GM23248 (cell line): ENCODE measurements around the gene CLDN7. TPM values are rescaled to one million over a fixed set of nuclear protein-coding genes. Genes with fewer than 3 reads are reported as not detected.

Experiments
- DNase-seq: peaks from one replicate; pipeline ENCODE4 v3.0.0-alpha.2; 2015
- H2AFZ ChIP-seq: fragments of 200-600 bp; sonication (generic); 2 replicates; pipeline ENCODE4 v1.6.1; 2016; ENCODE audit warnings: antibody characterized with exemption
- H3F3A ChIP-seq: fragments of 200-600 bp; sonication (generic); 2 replicates; pipeline ENCODE4 v1.6.1; 2016; ENCODE audit warnings: mild to moderate bottlenecking, antibody characterized with exemption, mixed run types; ENCODE audit not compliant: insufficient read depth
- H3K27ac ChIP-seq: fragments of 200-600 bp; sonication (generic); 2 replicates; pipeline ENCODE4 v1.5.1; 2016; ENCODE audit warnings: mild to moderate bottlenecking
- H3K27me3 ChIP-seq: fragments of 200-600 bp; sonication (generic); replicated peaks from 2 replicates; pipeline ENCODE4 v1.6.1; 2016; ENCODE audit warnings: mild to moderate bottlenecking; ENCODE audit not compliant: insufficient read depth
- H3K36me3 ChIP-seq: fragments of 200-600 bp; sonication (generic); 2 replicates; pipeline ENCODE4 v1.6.1; 2016; ENCODE audit warnings: low read depth, mild to moderate bottlenecking
- H3K4me1 ChIP-seq: fragments of 200-600 bp; sonication (generic); 2 replicates; pipeline ENCODE4 v1.6.1; 2016; ENCODE audit warnings: mild to moderate bottlenecking; ENCODE audit not compliant: insufficient read depth
- H3K4me2 ChIP-seq: fragments of 200-600 bp; sonication (generic); one replicate; pipeline ENCODE4 v1.6.1; 2016; ENCODE audit warnings: mild to moderate bottlenecking; ENCODE audit not compliant: unreplicated experiment
- H3K4me3 ChIP-seq: fragments of 200-600 bp; sonication (generic); 2 replicates; pipeline ENCODE4 v1.5.1; 2016; ENCODE audit warnings: mild to moderate bottlenecking
- H3K79me2 ChIP-seq: fragments of 200-600 bp; sonication (generic); 2 replicates; pipeline ENCODE4 v1.6.1; 2016; ENCODE audit warnings: mild to moderate bottlenecking; ENCODE audit not compliant: insufficient read depth
- H3K9ac ChIP-seq: fragments of 200-600 bp; sonication (generic); 2 replicates; pipeline ENCODE4 v1.6.1; 2016; ENCODE audit warnings: mild to moderate bottlenecking
- H3K9me2 ChIP-seq: fragments of 200-600 bp; sonication (generic); 2 replicates; pipeline ENCODE4 v1.6.1; 2016; ENCODE audit warnings: mixed run types, mild to moderate bottlenecking, moderate library complexity; ENCODE audit not compliant: insufficient read depth
- H3K9me3 ChIP-seq: fragments of 200-600 bp; sonication (generic); one replicate; pipeline ENCODE4 v1.6.1; 2017; ENCODE audit warnings: low read depth
- H4K20me1 ChIP-seq: fragments of 200-600 bp; sonication (generic); 2 replicates; pipeline ENCODE4 v1.6.0; 2016; ENCODE audit not compliant: insufficient read depth
- EZH2 ChIP-seq: fragments of 200-600 bp; sonication (generic); IDR thresholded peaks from 2 replicates; pipeline ENCODE4 v1.6.1; 2018; ENCODE audit warnings: antibody characterized with exemption, mild to moderate bottlenecking; ENCODE audit not compliant: insufficient read depth, poor library complexity, severe bottlenecking
- EZH2phosphoT487 ChIP-seq: fragments of 200-600 bp; sonication (generic); IDR thresholded peaks from 2 replicates; pipeline ENCODE4 v1.6.1; 2018; ENCODE audit warnings: antibody characterized with exemption, moderate library complexity, mild to moderate bottlenecking, low read depth; ENCODE audit not compliant: insufficient read depth
- WGBS, 2 experiments: methylation state at CpG; one replicate each; pipeline ENCODE4 v1.1.6; 2015 to 2017; ENCODE audit warnings: low lambda C conversion rate in 2 of 2, low coverage in 1 of 2; ENCODE audit errors: missing lambda C conversion rate in 2 of 2; 5-methylcytosine and 5-hydroxymethylcytosine counted together
- in situ Hi-C: fragments of 300-500 bp; cut with MboI; formaldehyde crosslinking; loops from 2 replicates; pipeline ENCODE4 v1.15.0; 2020
- polyA plus RNA-seq: library from polyadenylated mRNA; unstranded; fragments of >200 nt; fragmentation: Nextera tagmentation; extraction: Ambion mirVana; gene quantifications from 2 replicates; pipeline ENCODE4 v1.2.1, GENCODE V29; 2016
- total RNA-seq: library from RNA; depleted of rRNA; stranded (reverse); fragments of >200 nt; shearing (Covaris generic); gene quantifications from 2 replicates; pipeline ENCODE4 v1.2.3, GENCODE V29; 2014

CLDN7 gene
- total and polyA plus RNA-seq, 2 experiments from 2014 or later = 2.3 to 4.5 TPM

- H2AFZ ChIP-seq = 0 out of 2 replicates have a peak within 1 kb of the TSS, but pooled peaks have one; percentile 17
- H3K27ac ChIP-seq = peak within 1 kb of the TSS; percentile 99
- H3K4me3 ChIP-seq = peak within 1 kb of the TSS; percentile 99
- peaks cover 17% of the 10 kb centered on the region for H3K36me3 ChIP-seq
- peaks cover 55% of the 10 kb centered on the region for H3F3A ChIP-seq
- H3K9ac ChIP-seq = peak within 1 kb of the TSS; percentile 99
- in situ Hi-C loops = no loop called here
- H3K9me2 ChIP-seq = no peaks in the 10 kb centered on the region
- no peaks in the 10 kb centered on the region for H3K9me3 ChIP-seq
- peaks cover 71% of the 10 kb centered on the region for H3K79me2 ChIP-seq
- TF ChIP-seq EZH2 (no peak), EZH2phosphoT487 (no peak)
- WGBS, 2 experiments = 0 to 2% methylated on average over 40 to 69 of the region's 72 CpGs
- peak within 1 kb of the TSS; percentile 100 for H3K4me2 ChIP-seq
- peak; percentile 100 for DNase-seq
- H3K27me3 ChIP-seq = no peaks in the 10 kb centered on the region
- H4K20me1 ChIP-seq = no peaks in the 10 kb centered on the region
- peaks cover 32% of the 10 kb centered on the region for H3K4me1 ChIP-seq
These were observed 22.9 kb downstream of the CLDN7 start, which contains the start of gene PHF23 for GRCh38 chr17:7239091-7240027. TSS of gene PHF23 (minus strand) at chr17:7239457. CDS start at chr17:7239279, 178 bp downstream.

DNA sequence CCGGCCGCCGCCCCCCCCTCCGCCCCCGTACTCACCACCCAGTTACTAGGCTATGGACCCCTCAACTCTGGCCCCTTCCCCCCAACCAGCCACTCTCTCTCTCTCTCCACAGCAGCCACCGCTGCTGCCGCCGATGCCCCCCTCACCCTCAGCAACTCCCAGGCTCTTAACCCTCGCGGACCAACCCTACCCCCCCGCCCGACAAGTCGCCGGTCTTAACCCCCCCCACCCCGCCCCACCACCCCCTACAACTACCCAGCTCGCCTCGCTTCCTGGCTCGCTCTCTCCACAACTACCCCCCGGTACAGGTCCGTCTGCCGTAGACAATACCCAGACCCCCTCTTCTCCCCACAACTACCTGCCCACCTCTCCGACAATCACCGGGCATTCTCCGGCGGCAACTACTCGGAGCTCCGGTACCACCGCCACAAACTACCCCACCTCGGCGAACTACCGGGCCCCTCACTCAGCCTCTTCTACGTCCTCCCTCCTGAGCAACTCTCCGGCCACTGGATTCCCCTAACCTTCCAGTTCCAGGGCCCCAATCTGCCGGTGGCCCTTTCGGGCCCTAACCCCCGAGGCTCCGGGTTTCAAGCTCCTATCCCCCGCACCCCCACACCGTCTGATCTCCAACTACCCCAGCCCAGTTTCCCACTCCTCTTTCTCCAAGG, 23.7 kb downstream of the CLDN7 start:
- H3K4me2 ChIP-seq = peak overlapping the region; percentile 82
- TF ChIP-seq EZH2 (no peak), EZH2phosphoT487 (no peak)
- H3K4me3 ChIP-seq = peak overlapping the region; percentile 99
- H3K27ac ChIP-seq = peak overlapping the region; percentile 77
- no peaks in the 10 kb centered on the region for H3K27me3 ChIP-seq
- H3K9ac ChIP-seq = peak overlapping the region; percentile 96
- 1% methylated on average over 23 to 39 of the region's 39 CpGs for WGBS, 2 experiments
- peak; percentile 56 for DNase-seq
- H3F3A ChIP-seq = peaks cover 54% of the 10 kb centered on the region
- peaks cover 32% of the 10 kb centered on the region for H3K4me1 ChIP-seq
- 0 out of 2 replicates have a peak overlapping the region, but pooled peaks have one; percentile 17 for H2AFZ ChIP-seq
- no peaks in the 10 kb centered on the region for H3K9me3 ChIP-seq
- peaks cover 14% of the 10 kb centered on the region; the same call in 1 of the 2 replicates for H3K36me3 ChIP-seq
- in situ Hi-C loops = no loop called here
- H4K20me1 ChIP-seq = no peaks in the 10 kb centered on the region
- H3K79me2 ChIP-seq = peaks cover 70% of the 10 kb centered on the region
- no peaks in the 10 kb centered on the region for H3K9me2 ChIP-seq

DNA sequence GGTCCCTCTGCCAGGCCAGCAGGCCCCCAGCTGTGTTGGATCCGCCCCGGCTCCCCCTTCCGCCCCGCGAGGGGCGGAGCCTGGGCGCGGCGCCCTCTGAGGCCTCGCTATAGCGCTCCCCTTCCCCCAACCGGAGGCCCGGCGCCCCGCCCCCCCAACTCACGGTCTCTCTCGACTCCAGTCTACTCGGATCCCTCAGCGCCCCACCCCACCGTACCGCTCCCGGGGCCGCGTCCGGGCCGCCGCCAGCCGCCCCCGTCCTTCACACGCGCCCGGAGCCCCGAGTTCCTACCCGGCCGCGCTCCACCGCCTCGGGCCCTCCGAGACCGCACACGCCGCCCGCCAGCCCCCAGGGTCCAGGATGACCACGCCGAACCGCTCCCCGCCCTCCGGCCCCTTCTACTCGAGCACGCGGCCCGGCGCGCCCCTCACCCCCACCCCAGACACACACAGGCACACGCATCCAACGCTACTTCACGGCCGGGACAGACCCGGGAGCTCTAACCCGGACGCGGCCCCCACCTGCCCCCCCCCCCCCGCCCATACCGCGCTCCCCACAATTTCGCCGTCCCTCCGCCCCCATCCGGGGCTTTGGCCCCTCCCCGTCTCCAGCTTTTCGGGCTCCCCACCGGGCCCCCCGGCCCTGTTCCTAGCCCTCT, 24.4 kb downstream of the CLDN7 start:
- Histone ChIP-seq H4K20me1 (no peaks in the 10 kb centered on the region), H3K36me3 (peaks cover 14% of the 10 kb centered on the region; the same call in 1 of the 2 replicates), H3K4me2 (peak overlapping the region; percentile 44), H3K9me3 (no peaks in the 10 kb centered on the region), H3F3A (peaks cover 52% of the 10 kb centered on the region), H3K9me2 (no peaks in the 10 kb centered on the region), H2AFZ (no peak overlapping the region), H3K4me3 (peak overlapping the region; percentile 99), H3K27ac (peak overlapping the region; percentile 77), H3K4me1 (peaks cover 29% of the 10 kb centered on the region), H3K79me2 (peaks cover 77% of the 10 kb centered on the region), H3K9ac (peak overlapping the region; percentile 96), H3K27me3 (no peaks in the 10 kb centered on the region)
- TF ChIP-seq EZH2 (no peak), EZH2phosphoT487 (no peak)
- WGBS, 2 experiments = 2% methylated on average over 13 to 72 of the region's 73 CpGs
- peak; percentile 77 for DNase-seq
- in situ Hi-C loops = no loop called here

- WGBS, 2 experiments = 35 to 41% methylated on average over 6 of the region's 6 CpGs
These were observed 25.0 kb downstream of the CLDN7 start for GRCh38 chr17:7237266-7237760.

More at GRCh38 chr17:7237266-7237760, 25.0 kb downstream of the CLDN7 start:
- Histone ChIP-seq H3K9ac (peak overlapping the region; percentile 96), H3K4me1 (peaks cover 33% of the 10 kb centered on the region), H3K36me3 (peaks cover 14% of the 10 kb centered on the region; the same call in 1 of the 2 replicates), H3K79me2 (peaks cover 82% of the 10 kb centered on the region), H2AFZ (no peak overlapping the region), H4K20me1 (no peaks in the 10 kb centered on the region), H3K9me3 (no peaks in the 10 kb centered on the region), H3F3A (peaks cover 55% of the 10 kb centered on the region), H3K27me3 (no peaks in the 10 kb centered on the region), H3K4me3 (peak overlapping the region; percentile 99), H3K27ac (peak overlapping the region; percentile 77), H3K9me2 (no peaks in the 10 kb centered on the region), H3K4me2 (peak overlapping the region; percentile 44)
- TF ChIP-seq EZH2 (no peak), EZH2phosphoT487 (no peak)
- in situ Hi-C loops = no loop called here
- DNase-seq = no peak
